ENCODE results near the gene EEF2. TPM values are rescaled to one million over a fixed set of nuclear protein-coding genes. Genes with fewer than 3 reads are reported as not detected.
"Not testable (repeated sequence)": the region's sequence is repeated elsewhere in the genome, so short reads cannot be mapped to it uniquely, and the experiment has no call there.

Gene EEF2
- total RNA-seq, 1 donor from 2014 or later: 2,896 TPM

DNA sequence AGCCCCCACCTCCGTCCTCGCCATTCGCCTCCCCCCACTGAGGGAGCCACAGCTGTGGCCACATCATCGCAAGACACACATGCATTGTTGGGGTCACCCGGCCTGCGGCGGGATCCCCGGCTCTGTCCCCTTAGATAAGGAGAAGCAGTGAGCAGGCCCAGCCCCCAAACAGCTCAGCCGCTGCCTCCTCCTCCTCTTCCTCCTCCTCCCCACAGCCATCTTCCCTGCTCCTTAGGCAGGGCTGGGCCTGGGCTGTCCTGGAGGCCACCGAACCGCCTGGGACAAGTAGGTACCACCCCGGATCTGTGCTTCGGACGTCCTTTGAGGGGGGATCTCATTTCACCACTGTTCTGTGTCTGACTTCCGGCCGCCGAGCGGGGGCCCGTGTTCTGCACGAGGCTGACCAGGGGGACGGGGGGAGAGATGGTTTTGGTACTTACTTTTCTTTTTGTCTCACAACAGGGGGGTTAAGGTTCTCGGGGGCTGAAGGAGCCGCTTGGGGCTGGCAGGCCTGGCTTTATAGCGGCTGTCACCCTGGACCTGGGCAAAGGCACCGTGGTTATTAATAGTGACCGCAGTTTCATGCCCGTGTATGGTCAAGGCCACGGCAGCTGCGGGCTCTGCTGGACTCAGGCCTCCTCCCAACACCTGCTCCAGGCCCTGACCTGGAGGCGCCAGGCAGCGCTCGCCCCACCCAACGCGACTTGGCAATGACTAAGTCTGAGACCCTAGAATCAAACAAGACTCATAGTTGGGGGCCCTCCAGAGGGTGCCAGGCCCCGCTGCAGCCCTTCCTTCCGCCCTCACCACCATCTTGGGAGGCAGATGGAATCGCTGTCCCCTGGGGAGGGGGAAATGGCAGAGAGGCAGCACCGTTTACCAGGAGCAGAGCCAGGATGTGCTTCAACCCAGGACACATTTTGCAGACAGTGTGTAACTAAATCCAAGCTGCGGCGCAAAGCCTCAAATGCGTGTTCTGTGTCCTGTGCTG lies 34.1 kb downstream of the EEF2 start:
- Mint-ChIP-seq H3K4me3 (ENCODE audit: unreplicated experiment) (no peak overlapping the region), H3K4me1 (ENCODE audit: unreplicated experiment) (no peaks in the 10 kb centered on the region), H3K9me3 (ENCODE audit: unreplicated experiment) (no peaks in the 10 kb centered on the region), H3K27me3 (ENCODE audit: unreplicated experiment) (peaks cover 26% of the 10 kb centered on the region), H3K27ac (ENCODE audit: unreplicated experiment) (no peak overlapping the region), H3K36me3 (ENCODE audit: low read depth, unreplicated experiment) (no peaks in the 10 kb centered on the region)
- TF ChIP-seq, protein P1, sequence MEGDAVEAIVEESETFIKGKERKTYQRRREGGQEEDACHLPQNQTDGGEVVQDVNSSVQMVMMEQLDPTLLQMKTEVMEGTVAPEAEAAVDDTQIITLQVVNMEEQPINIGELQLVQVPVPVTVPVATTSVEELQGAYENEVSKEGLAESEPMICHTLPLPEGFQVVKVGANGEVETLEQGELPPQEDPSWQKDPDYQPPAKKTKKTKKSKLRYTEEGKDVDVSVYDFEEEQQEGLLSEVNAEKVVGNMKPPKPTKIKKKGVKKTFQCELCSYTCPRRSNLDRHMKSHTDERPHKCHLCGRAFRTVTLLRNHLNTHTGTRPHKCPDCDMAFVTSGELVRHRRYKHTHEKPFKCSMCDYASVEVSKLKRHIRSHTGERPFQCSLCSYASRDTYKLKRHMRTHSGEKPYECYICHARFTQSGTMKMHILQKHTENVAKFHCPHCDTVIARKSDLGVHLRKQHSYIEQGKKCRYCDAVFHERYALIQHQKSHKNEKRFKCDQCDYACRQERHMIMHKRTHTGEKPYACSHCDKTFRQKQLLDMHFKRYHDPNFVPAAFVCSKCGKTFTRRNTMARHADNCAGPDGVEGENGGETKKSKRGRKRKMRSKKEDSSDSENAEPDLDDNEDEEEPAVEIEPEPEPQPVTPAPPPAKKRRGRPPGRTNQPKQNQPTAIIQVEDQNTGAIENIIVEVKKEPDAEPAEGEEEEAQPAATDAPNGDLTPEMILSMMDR (IDR thresholded peaks at IDR 0.05; ENCODE audit: unreplicated experiment): no peak
- DNase-seq (ENCODE audit: low spot score): no peak

DNA sequence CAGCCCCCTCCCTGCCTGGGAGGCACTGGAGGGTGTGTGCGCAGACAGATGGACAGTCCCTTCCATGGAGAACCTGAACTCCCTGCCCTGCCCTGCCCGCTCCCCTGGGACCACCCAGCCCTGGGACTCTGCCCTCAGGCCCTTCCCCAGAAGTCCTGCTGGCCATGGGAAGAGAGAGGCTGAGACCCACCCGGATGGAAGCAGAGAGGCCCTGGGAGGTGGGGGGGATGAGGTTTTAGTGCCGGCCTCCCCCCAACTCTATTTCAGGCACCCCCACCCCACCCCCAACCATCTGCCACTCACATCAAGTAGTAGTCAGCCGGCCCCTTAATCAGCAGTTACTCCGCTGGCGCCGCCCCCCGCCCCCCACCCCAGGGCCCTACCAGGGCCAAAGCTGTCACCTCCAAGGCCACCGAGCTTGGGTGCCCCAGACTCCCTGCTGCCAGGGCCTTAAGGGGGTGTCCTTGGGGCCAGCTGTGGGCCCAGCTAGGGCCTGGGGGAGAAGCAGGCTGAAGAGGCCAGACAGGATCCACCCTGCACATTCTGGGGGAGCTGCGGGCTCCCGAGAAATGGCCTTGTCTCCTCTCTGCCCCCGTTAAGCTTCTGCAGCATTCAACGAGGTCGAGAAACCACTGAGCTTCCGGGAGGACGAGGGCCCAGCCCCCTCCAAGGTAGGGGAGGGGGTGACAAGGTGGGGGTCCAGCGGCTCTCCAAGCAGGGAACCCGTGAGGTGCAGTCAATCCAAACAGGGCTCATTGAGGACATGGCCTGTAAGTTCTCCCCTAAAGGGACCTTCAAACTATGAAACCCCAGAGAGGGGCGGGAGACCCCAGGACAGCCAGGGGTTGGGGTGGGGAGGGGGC lies 35.0 kb downstream of the EEF2 start:
- DNase-seq (ENCODE audit: low spot score): no peak
- peaks cover 23% of the 10 kb centered on the region for H3K27me3 Mint-ChIP-seq (ENCODE audit: unreplicated experiment)
- no peak overlapping the region for H3K4me3 Mint-ChIP-seq (ENCODE audit: unreplicated experiment)
- H3K27ac Mint-ChIP-seq (ENCODE audit: unreplicated experiment): no peak overlapping the region
- no peaks in the 10 kb centered on the region for H3K36me3 Mint-ChIP-seq (ENCODE audit: low read depth, unreplicated experiment)
- TF ChIP-seq, protein P1 (IDR thresholded peaks at IDR 0.05; ENCODE audit: unreplicated experiment): no peak
- H3K9me3 Mint-ChIP-seq (ENCODE audit: unreplicated experiment): no peaks in the 10 kb centered on the region
- no peaks in the 10 kb centered on the region for H3K4me1 Mint-ChIP-seq (ENCODE audit: unreplicated experiment)

DNA sequence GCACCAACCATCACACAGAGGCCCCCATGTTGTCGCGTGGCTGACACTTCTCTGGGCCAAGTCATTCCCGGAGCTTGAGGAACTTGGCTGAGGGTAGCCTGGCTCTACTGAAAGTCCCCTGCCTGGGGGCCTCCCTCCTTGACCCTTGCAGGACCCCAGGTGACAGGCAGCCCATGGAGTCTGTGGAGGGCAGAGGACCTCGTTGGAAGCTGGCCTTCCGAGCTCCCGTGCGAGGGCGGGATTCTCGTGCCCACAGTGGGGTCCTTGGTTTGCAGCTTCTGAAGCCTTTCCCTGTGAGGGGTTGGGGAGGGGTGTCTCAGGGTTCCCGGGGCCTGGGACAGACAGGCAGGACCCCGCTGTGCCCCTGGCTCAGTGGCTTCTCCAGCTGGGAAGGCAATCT lies 36.0 kb downstream of the EEF2 start:
- DNase-seq (ENCODE audit: low spot score): no peak
- Mint-ChIP-seq H3K36me3 (ENCODE audit: low read depth, unreplicated experiment) (no peaks in the 10 kb centered on the region), H3K27ac (ENCODE audit: unreplicated experiment) (no peak overlapping the region), H3K27me3 (ENCODE audit: unreplicated experiment) (peaks cover 20% of the 10 kb centered on the region), H3K9me3 (ENCODE audit: unreplicated experiment) (no peaks in the 10 kb centered on the region), H3K4me3 (ENCODE audit: unreplicated experiment) (no peak overlapping the region), H3K4me1 (ENCODE audit: unreplicated experiment) (no peaks in the 10 kb centered on the region)
- TF ChIP-seq, protein P1 (IDR thresholded peaks at IDR 0.05; ENCODE audit: unreplicated experiment): no peak

DNA sequence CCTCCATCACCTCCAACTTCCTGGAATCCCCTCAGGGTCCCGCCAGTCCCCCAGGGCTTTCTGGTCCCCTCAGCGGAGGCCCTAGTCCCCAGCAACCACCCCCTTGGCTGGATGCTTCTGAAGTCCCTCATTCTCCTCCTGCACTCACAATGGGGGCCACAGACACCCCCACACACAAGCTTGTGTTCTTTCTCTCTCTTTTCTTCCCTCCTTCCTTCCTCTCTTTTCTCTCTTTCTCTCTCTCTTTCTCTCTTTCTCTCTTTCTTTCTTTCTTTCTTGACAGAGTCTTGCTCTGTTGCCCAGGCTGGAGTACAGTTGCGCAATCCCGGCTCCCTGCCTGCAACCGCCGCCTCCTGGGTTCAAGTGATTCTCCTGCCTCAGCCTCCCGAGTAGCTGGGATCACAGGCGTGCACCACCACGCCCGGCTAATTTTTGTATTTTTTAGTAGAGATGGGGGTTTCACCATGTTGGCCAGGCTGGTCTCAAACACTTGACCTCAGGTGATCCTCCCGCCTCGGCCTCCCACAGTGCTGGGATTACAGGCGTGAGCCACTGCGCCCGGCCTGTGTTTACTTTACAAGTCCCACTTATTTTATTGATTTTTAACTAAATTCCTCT lies 37.8 kb downstream of the EEF2 start:
- not testable (repeated sequence) for H3K4me3 Mint-ChIP-seq (ENCODE audit: unreplicated experiment); H3K9me3 Mint-ChIP-seq (ENCODE audit: unreplicated experiment); DNase-seq (ENCODE audit: low spot score); H3K36me3 Mint-ChIP-seq (ENCODE audit: low read depth, unreplicated experiment); H3K27ac Mint-ChIP-seq (ENCODE audit: unreplicated experiment); H3K4me1 Mint-ChIP-seq (ENCODE audit: unreplicated experiment)
- peaks cover 15% of the 10 kb centered on the region for H3K27me3 Mint-ChIP-seq (ENCODE audit: unreplicated experiment)

DNA sequence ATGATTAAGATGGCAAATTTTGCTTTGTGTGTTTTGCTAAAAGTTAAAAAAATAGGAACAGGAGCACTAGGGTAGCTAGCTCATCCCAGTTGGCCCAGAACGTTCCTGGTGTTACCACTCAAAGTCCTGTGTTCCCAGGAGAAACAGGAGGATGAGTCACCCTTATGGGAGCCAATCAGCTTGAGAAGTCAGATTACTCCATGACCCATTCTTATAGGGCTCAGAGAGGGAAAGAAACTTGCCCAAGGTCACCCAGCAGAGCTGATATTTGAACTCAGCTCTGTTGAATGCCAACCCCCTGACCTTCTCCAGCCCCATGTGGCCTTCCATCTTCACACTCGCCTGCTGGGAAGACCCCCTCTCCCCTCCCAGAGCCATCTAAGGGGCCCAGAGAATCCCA lies 39.4 kb downstream of the EEF2 start:
- no peak overlapping the region for H3K4me3 Mint-ChIP-seq (ENCODE audit: unreplicated experiment)
- H3K27me3 Mint-ChIP-seq (ENCODE audit: unreplicated experiment): peaks cover 7% of the 10 kb centered on the region
- no peaks in the 10 kb centered on the region for H3K36me3 Mint-ChIP-seq (ENCODE audit: low read depth, unreplicated experiment)
- no peak for DNase-seq (ENCODE audit: low spot score)
- no peaks in the 10 kb centered on the region for H3K4me1 Mint-ChIP-seq (ENCODE audit: unreplicated experiment)
- no peaks in the 10 kb centered on the region for H3K9me3 Mint-ChIP-seq (ENCODE audit: unreplicated experiment)
- no peak overlapping the region for H3K27ac Mint-ChIP-seq (ENCODE audit: unreplicated experiment)
- TF ChIP-seq, protein P1 (IDR thresholded peaks at IDR 0.05; ENCODE audit: unreplicated experiment): no peak

Measured in endothelial cell (in vitro differentiated cells).